RWPE2 (cell line): ENCODE measurements around the gene MTAP.

Experiments
- ATAC-seq: fragments of 200-7000 bp; cut with Tn5 transposase; 3 replicates; pipeline ENCODE4 v1.9.1; 2021; ENCODE audit warnings: low read depth
- DNase-seq: peaks from one replicate; pipeline ENCODE4 v3.0.0-alpha.2; 2020; ENCODE audit warnings: low spot score
- H3K27ac ChIP-seq: fragments of 450-650 bp; 2 replicates; pipeline ENCODE4 v1.5.1; 2017; ENCODE audit warnings: mild to moderate bottlenecking; ENCODE audit not compliant: poor library complexity, severe bottlenecking
- H3K27me3 ChIP-seq: fragments of 250-450 bp; sonication (Bioruptor Pico); 2 replicates; pipeline ENCODE4 v1.5.1; 2021; ENCODE audit warnings: mild to moderate bottlenecking, moderate library complexity; ENCODE audit not compliant: insufficient read depth, poor library complexity, severe bottlenecking
- H3K36me3 ChIP-seq: fragments of 250-450 bp; sonication (Bioruptor Pico); 2 replicates; pipeline ENCODE4 v1.5.1; 2020; ENCODE audit warnings: low read depth, mild to moderate bottlenecking, moderate library complexity
- H3K4me1 ChIP-seq: fragments of 250-450 bp; sonication (Bioruptor Pico); 2 replicates; pipeline ENCODE4 v1.5.1; 2021; ENCODE audit warnings: mild to moderate bottlenecking, moderate library complexity; ENCODE audit not compliant: insufficient read depth, poor library complexity, severe bottlenecking
- H3K4me3 ChIP-seq: fragments of 250-450 bp; sonication (Bioruptor Pico); 2 replicates; pipeline ENCODE4 v1.5.1; 2021; ENCODE audit warnings: mild to moderate bottlenecking, moderate library complexity; ENCODE audit not compliant: severe bottlenecking
- H3K9me3 ChIP-seq: fragments of 250-450 bp; sonication (Bioruptor Pico); 2 replicates; pipeline ENCODE4 v1.5.1; 2021; ENCODE audit warnings: mild to moderate bottlenecking, moderate library complexity; ENCODE audit not compliant: severe bottlenecking
- CTCF ChIP-seq: fragments of 450-650 bp; IDR thresholded peaks from one replicate; pipeline ENCODE4 v1.5.1; 2017; ENCODE audit warnings: mild to moderate bottlenecking, moderate library complexity; ENCODE audit not compliant: poor library complexity, severe bottlenecking

Gene MTAP

GRCh38 chr9:21982861-21983560 lies 180.6 kb downstream of the MTAP start:
- peaks cover 43% of the 10 kb centered on the region for H3K36me3 ChIP-seq
- no peak overlapping the region for H3K4me3 ChIP-seq
- no peaks in the 10 kb centered on the region for H3K9me3 ChIP-seq
- DNase-seq (no peak), ATAC-seq (no peak)
- H3K27me3 ChIP-seq = no peaks in the 10 kb centered on the region
- H3K27ac ChIP-seq = no peak overlapping the region
- TF ChIP-seq CTCF = no peak
- peaks cover 34% of the 10 kb centered on the region for H3K4me1 ChIP-seq

DNA sequence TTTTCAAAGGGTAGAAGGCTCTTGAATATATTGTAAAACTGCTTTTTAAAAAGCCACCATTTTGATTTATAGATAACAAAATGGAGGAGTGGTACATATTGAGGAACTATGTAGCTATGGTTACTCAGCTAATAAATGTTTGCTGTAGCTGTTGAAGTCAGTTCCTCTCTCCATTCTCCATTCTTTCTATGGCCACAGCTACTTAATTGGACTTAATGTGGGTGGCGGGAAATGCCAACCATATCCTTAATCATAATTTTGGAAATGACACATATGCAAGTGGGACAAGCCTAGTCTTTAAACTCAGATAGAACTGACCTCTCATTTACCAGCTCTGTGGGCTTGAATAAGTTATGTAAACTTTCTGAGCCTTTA lies 181.1 kb downstream of the MTAP start:
- Histone ChIP-seq H3K9me3 (no peaks in the 10 kb centered on the region), H3K4me1 (peaks cover 35% of the 10 kb centered on the region), H3K27me3 (no peaks in the 10 kb centered on the region), H3K27ac (no peak overlapping the region), H3K36me3 (peaks cover 47% of the 10 kb centered on the region), H3K4me3 (no peak overlapping the region)
- no peak for TF ChIP-seq CTCF
- ATAC-seq (no peak), DNase-seq (no peak)

GRCh38 chr9:21984101-21984500 lies 181.7 kb downstream of the MTAP start:
- Histone ChIP-seq H3K27ac (no peak overlapping the region), H3K36me3 (peaks cover 48% of the 10 kb centered on the region), H3K4me3 (no peak overlapping the region), H3K9me3 (no peaks in the 10 kb centered on the region), H3K4me1 (peaks cover 40% of the 10 kb centered on the region), H3K27me3 (no peaks in the 10 kb centered on the region)
- ATAC-seq = no peak
- DNase-seq = no peak
- TF ChIP-seq CTCF = no peak

DNA sequence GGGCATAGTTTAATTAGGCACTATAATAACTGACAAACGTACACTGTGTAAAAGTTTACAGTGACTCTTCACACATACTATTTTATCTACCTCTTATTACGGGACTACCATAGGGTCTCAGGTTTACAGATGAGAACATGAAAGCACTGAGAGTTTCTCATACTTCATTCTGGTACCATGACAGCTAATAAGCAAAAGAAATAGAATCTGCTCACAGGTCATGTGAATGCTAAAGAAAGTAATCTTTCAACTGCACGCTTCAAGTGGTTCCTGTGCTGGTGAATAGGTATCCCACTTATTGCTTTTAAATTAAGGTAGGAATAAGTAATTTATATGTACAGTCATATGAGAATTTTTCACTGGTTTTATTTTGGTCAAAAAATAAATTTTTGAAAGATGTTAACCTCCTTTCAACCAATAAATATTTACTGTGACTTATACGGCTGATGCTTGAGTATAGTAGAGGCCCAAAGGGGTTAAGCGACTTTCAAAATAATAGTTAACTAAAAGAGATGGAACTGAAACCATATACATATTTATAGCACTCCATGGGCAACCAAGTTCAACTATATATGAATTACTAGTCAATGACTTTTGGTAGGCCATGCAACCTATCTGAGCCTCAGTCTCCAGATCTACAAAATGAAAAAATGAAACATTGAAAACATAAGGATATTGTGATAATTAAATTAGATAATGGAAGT lies 183.7 kb downstream of the MTAP start:
- Histone ChIP-seq H3K9me3 (no peaks in the 10 kb centered on the region), H3K4me3 (no peak overlapping the region), H3K27ac (peak overlapping the region; percentile 89), H3K4me1 (peaks cover 53% of the 10 kb centered on the region), H3K36me3 (peaks cover 51% of the 10 kb centered on the region), H3K27me3 (no peaks in the 10 kb centered on the region)
- no peak for TF ChIP-seq CTCF
- DNase-seq (no peak), ATAC-seq (no peak)
